Endodermal cell (in vitro differentiated cells): Measurements from ENCODE around the gene NGF. TPM values are rescaled to one million over a fixed set of nuclear protein-coding genes. Genes with fewer than 3 reads are reported as not detected.

Experiments
- DNase-seq: peaks from one replicate; pipeline ENCODE4 v3.0.0-alpha.2; 2017
- H3K27ac ChIP-seq: 2 replicates; pipeline ENCODE4 v1.5.1; 2013; ENCODE audit warnings: mild to moderate bottlenecking, low read depth, low read length, moderate library complexity
- H3K27me3 ChIP-seq: 2 replicates; pipeline ENCODE4 v1.6.1; 2013; ENCODE audit warnings: mild to moderate bottlenecking, low read length, moderate library complexity; ENCODE audit not compliant: insufficient read depth, control insufficient read depth, poor library complexity, severe bottlenecking
- H3K36me3 ChIP-seq: 2 replicates; pipeline ENCODE4 v1.7.0; 2013; ENCODE audit warnings: mild to moderate bottlenecking, low read length, moderate library complexity; ENCODE audit not compliant: control insufficient read depth, insufficient read depth
- H3K4me1 ChIP-seq: one replicate; pipeline ENCODE4 v1.7.0; 2013; ENCODE audit warnings: low read length; ENCODE audit not compliant: control insufficient read depth, insufficient read depth
- H3K4me3 ChIP-seq: 2 replicates; pipeline ENCODE4 v1.5.1; 2013; ENCODE audit warnings: mild to moderate bottlenecking, low read length, moderate library complexity
- H3K9ac ChIP-seq: 2 replicates; pipeline ENCODE4 v1.6.1; 2013; ENCODE audit warnings: mild to moderate bottlenecking, low read length, moderate library complexity; ENCODE audit not compliant: poor library complexity, severe bottlenecking; ENCODE audit errors: extremely low read depth
- H3K9me3 ChIP-seq: 2 replicates; pipeline ENCODE4 v1.6.1; 2013; ENCODE audit warnings: mild to moderate bottlenecking, low read length, moderate library complexity; ENCODE audit not compliant: control insufficient read depth
- H3K27ac Mint-ChIP-seq: 2 replicates; pipeline ENCODE4 v1.8.0; 2020; ENCODE audit warnings: mixed read lengths
- H3K27me3 Mint-ChIP-seq: 2 replicates; pipeline ENCODE4 v1.8.0; 2021; ENCODE audit warnings: mild to moderate bottlenecking, mixed read lengths; ENCODE audit not compliant: insufficient read depth
- H3K36me3 Mint-ChIP-seq: 2 replicates; pipeline ENCODE4 v1.8.0; 2020; ENCODE audit warnings: low read depth, mixed read lengths
- H3K4me1 Mint-ChIP-seq: 2 replicates; pipeline ENCODE4 v1.8.0; 2020; ENCODE audit warnings: mixed read lengths
- H3K4me3 Mint-ChIP-seq: 2 replicates; pipeline ENCODE4 v1.8.0; 2020; ENCODE audit warnings: mild to moderate bottlenecking, moderate library complexity, mixed read lengths
- H3K9me3 Mint-ChIP-seq: 2 replicates; pipeline ENCODE4 v1.8.0; 2020; ENCODE audit warnings: mild to moderate bottlenecking, mixed read lengths
- WGBS, 2 experiments: methylation state at CpG; one replicate each; pipeline versions ENCODE4 v1.1.5 to v1.1.7; 2013; ENCODE audit warnings: missing lambda C conversion rate in 2 of 2, mixed read lengths in 1 of 2; ENCODE audit not compliant: insufficient coverage in 1 of 2, insufficient read length in 1 of 2; 5-methylcytosine and 5-hydroxymethylcytosine counted together
- total RNA-seq, 2 donors: library from RNA; stranded (reverse); fragmentation: NEBNext Ultra II Directional in 1 of 2; extraction: Animal tissue kit (Norgen Biotek cat#: 25700) in 1 of 2; gene quantifications; 2 replicates in 1 of 2; 3 replicates in 1 of 2; pipeline ENCODE4 v1.2.1, GENCODE V29; 2021
- TF ChIP-seq, protein P1 (sequence below): fragments of 200-600 bp; sonication (generic); conservative IDR thresholded peaks from 2 replicates; pipeline ENCODE4 v1.5.0; 2021; ENCODE audit warnings: antibody characterized with exemption, mild to moderate bottlenecking

NGF gene
- total RNA-seq, 2 donors from 2014 or later, result 0.26 TPM; not detected in 1

DNA sequence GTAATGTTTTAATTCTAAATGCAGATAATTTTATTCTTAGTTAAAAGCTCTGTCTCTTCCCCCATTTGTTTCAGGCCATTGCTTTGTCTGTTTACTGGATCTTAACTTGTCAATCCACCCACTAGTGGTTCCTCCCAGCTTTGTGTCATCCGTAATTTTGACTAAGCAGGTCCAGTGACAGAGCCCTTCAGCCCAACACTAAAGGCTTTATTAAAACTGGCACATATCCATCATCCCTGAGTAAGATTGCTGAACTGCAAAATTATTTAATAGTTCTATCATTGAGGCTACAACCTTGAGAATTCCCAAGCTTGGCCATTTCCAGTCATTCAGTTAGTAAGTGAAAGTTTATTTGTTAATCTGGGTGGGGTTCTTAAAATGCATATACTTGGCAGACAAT is 96.7 kb downstream of the NGF start:
- Histone ChIP-seq H3K36me3 (no peaks in the 10 kb centered on the region), H3K9ac (no peak overlapping the region), H3K27ac (no peak overlapping the region), H3K4me3 (no peak overlapping the region), H3K4me1 (peaks cover 4% of the 10 kb centered on the region), H3K27me3 (no peaks in the 10 kb centered on the region), H3K9me3 (peaks cover 19% of the 10 kb centered on the region)
- no peak for DNase-seq
- no peak overlapping the region for H3K27ac Mint-ChIP-seq
- peaks cover 9% of the 10 kb centered on the region for H3K4me1 Mint-ChIP-seq
- no peaks in the 10 kb centered on the region for H3K36me3 Mint-ChIP-seq
- no peak overlapping the region for H3K4me3 Mint-ChIP-seq
- peaks cover 4% of the 10 kb centered on the region for H3K9me3 Mint-ChIP-seq
- TF ChIP-seq, protein P1, sequence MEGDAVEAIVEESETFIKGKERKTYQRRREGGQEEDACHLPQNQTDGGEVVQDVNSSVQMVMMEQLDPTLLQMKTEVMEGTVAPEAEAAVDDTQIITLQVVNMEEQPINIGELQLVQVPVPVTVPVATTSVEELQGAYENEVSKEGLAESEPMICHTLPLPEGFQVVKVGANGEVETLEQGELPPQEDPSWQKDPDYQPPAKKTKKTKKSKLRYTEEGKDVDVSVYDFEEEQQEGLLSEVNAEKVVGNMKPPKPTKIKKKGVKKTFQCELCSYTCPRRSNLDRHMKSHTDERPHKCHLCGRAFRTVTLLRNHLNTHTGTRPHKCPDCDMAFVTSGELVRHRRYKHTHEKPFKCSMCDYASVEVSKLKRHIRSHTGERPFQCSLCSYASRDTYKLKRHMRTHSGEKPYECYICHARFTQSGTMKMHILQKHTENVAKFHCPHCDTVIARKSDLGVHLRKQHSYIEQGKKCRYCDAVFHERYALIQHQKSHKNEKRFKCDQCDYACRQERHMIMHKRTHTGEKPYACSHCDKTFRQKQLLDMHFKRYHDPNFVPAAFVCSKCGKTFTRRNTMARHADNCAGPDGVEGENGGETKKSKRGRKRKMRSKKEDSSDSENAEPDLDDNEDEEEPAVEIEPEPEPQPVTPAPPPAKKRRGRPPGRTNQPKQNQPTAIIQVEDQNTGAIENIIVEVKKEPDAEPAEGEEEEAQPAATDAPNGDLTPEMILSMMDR, result no peak
- 94 to 100% methylated on average over 1 of the region's 1 CpG for WGBS, 2 experiments
- H3K27me3 Mint-ChIP-seq, result no peaks in the 10 kb centered on the region

DNA sequence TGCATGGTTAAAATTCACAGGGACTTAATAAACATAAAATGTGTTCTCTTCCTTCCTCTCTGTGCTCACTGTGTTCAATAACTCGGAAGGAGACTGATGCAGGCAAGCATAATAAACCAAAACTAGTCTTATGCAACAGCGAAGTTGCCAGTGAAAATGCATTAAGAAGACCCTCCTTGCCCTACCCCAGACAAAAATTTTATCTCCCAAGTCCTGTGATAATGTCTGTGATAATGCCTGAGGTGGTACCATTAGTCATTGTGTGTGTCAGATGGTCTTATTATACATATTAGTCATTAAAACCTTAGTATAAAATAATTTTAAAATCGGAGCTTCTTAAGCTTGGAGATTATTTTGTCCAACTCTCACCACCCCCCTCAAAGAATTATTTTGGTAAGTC is 97.8 kb downstream of the NGF start:
- no peak for DNase-seq
- TF ChIP-seq, protein P1, result no peak
- no peaks in the 10 kb centered on the region for H3K36me3 Mint-ChIP-seq
- 0 to 50% methylated on average over 1 to 2 of the region's 3 CpGs for WGBS, 2 experiments
- H3K27me3 Mint-ChIP-seq, result no peaks in the 10 kb centered on the region
- no peak overlapping the region for H3K4me3 Mint-ChIP-seq
- no peaks in the 10 kb centered on the region for H3K36me3 ChIP-seq
- no peak overlapping the region for H3K27ac ChIP-seq
- peaks cover 4% of the 10 kb centered on the region for H3K4me1 ChIP-seq
- no peak overlapping the region for H3K4me3 ChIP-seq
- no peaks in the 10 kb centered on the region for H3K27me3 ChIP-seq
- H3K27ac Mint-ChIP-seq, result no peak overlapping the region
- H3K9me3 Mint-ChIP-seq, result peaks cover 3% of the 10 kb centered on the region
- H3K4me1 Mint-ChIP-seq, result peaks cover 9% of the 10 kb centered on the region
- no peak overlapping the region for H3K9ac ChIP-seq
- H3K9me3 ChIP-seq, result peaks cover 14% of the 10 kb centered on the region

DNA sequence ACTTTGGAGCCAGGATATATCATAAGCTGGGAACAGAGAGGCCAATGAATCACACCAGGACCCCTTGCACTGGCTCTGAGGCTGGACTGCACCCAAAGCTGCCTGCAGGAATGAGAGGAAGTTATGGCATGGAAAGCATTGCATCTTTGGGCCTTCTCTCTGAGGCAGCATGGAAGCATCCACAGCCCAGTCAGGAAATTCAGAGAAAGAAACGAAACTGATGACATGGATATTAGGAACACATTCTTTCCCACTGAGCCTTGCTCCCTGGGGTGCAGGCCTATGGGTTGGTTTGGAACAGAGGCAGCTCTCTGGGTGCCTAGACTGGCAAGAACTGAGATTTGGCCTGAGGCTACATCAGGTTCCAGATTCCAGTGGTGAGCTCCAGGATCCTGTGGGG is 98.6 kb downstream of the NGF start:
- H3K27me3 Mint-ChIP-seq, result no peaks in the 10 kb centered on the region
- TF ChIP-seq, protein P1, result no peak
- H3K9me3 Mint-ChIP-seq, result peaks cover 2% of the 10 kb centered on the region
- no peaks in the 10 kb centered on the region for H3K36me3 Mint-ChIP-seq
- Histone ChIP-seq H3K9ac (no peak overlapping the region), H3K4me1 (peaks cover 4% of the 10 kb centered on the region), H3K9me3 (peaks cover 12% of the 10 kb centered on the region), H3K27ac (no peak overlapping the region), H3K27me3 (no peaks in the 10 kb centered on the region), H3K36me3 (no peaks in the 10 kb centered on the region), H3K4me3 (no peak overlapping the region)
- 90% methylated on average over 1 of the region's 1 CpG; no CpG with 5 or more reads in 1 of the 2 experiments for WGBS, 2 experiments
- H3K4me1 Mint-ChIP-seq, result peaks cover 9% of the 10 kb centered on the region
- no peak overlapping the region for H3K4me3 Mint-ChIP-seq
- no peak for DNase-seq
- no peak overlapping the region for H3K27ac Mint-ChIP-seq
